ENCODE data around the gene CYP3A7.
A peak's percentile ranks its signal among the peaks of the same experiment; 100 is the strongest.
"Not testable (repeated sequence)": the region's sequence is repeated elsewhere in the genome, so short reads cannot be mapped to it uniquely, and the experiment has no call there.

CYP3A7 gene

GRCh38 chr7:99698867-99699730 is 35.9 kb downstream of the CYP3A7 start:
- DNase-seq = not testable (repeated sequence)

DNA sequence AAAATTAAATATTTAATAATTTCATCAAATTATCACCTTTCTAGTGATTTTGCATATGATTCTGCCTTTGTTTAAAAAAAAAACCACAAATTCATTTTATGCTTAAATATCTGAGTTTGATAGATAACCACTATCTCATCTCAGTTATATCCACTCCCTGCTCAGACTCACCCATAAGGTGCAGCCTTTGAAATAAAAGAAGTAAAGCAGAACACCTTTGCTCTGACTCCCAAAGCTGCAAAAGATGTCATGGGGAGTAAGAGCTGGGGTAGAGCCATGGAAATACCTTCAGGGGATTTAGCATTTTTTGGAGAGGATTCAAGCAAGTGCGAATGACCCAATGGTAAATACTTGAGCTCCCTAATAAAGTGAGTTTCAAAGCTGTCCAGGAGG is 40.1 kb downstream of the CYP3A7 start:
- no peak for DNase-seq

GRCh38 chr7:99694201-99694911 is 40.6 kb downstream of the CYP3A7 start:
- no peak for DNase-seq

DNA sequence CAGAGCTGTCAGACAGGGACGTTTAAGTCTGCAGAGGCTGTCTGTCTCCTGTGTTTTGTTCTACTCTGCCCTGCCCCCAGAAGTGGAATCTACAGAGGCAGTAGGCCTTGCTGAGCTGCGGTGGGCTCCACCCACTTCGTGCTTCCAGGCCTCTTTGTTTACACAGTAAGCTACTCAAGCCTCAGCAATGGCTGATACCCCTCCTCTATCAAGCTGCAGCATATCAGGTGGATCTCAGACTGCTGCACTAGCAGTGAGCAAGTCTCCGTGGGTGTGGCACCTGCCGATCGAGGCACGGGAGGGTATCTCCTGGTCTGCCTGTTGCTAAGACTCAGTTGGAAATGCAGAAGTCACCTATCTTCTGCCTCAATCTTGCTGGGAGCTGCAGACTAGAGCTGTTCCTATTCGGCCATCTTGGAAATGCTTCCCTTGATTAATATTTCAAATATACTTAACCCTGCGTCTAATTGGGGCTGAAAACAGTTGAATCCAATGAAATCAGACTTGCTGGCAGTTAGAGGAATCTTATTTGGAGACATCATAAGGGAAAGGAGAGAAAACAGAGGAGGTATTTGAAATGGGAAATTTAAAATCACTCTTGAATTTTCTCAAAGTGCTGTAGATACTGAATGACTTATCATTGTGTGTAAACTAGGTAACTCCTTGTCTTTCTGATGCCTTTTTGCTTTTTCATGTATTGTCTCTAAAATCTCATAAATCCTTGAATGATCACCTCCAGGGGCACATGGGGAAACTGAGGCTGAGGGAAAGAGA is 41.4 kb downstream of the CYP3A7 start:
- no peak for DNase-seq

DNA sequence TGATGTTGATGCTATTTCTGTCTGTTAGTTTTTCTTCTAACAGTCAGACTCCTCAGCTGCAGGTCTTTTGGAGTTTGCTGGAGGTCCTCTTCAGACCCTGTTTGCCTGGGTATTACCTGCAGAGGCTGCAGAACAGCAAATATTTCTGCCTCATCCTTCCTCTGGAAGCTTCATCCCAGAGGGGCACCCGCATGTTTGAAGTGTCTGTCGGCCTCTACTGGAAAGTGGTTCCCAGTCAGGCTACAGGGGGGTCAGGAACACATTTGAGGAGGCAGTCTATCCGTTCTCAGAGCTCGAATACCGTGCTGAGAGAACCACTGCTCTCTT is 41.9 kb downstream of the CYP3A7 start:
- no peak for DNase-seq

DNA sequence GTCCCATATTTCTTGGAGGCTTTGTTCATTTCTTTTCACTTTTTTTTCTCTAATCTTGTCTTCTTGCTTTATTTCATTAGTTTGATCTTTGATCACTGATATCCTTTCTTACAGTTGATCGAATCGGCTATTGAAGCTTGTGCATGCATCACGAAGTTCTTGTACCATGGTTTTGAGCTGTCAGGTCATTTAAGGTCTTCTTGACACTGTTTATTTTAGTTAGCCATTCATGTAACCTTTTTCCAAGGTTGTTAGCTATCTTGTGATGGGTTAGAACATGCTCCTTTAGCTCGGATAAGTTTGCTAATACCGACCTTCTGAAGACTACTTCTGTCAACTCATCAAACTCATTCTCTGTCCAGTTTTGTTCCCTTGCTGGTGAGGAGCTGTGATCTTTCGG is 42.4 kb downstream of the CYP3A7 start:
- not testable (repeated sequence) for DNase-seq

DNA sequence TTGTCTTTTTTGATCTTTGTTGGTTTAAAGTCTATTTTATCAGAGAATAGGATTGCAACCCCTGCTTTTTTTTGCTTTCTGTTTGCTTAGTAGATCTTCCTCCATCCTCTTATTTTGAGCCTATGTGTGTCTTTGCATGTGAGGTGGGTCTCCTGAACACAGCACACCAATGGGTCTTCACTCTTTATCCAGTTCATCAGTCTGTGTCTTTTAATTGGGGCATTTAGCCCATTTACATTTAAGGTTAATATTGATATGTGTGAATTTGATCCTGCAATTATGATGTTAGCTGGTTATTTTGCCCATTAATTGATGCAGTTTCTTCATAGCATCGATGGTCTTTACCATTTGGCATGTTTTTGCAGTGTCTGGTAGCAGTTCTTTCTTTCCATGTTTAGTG is 43.3 kb downstream of the CYP3A7 start:
- not testable (repeated sequence) for DNase-seq

DNA sequence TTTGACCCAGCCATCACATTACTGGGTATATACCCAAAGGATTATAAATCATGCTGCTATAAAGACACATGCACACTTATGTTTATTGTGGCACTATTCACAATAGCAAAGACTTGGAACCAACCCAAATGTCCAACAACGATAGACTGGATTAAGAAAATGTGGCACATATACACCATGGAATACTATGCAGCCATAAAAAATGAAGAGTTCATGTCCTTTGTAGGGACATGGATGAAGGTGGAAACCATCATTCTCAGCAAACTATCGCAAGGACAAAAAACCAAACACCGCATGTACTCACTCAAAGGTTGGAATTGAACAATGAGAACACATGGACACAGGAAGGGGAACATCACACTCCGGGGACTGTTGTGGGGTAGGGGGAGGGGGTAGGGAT is 44.1 kb downstream of the CYP3A7 start:
- DNase-seq = not testable (repeated sequence)

DNA sequence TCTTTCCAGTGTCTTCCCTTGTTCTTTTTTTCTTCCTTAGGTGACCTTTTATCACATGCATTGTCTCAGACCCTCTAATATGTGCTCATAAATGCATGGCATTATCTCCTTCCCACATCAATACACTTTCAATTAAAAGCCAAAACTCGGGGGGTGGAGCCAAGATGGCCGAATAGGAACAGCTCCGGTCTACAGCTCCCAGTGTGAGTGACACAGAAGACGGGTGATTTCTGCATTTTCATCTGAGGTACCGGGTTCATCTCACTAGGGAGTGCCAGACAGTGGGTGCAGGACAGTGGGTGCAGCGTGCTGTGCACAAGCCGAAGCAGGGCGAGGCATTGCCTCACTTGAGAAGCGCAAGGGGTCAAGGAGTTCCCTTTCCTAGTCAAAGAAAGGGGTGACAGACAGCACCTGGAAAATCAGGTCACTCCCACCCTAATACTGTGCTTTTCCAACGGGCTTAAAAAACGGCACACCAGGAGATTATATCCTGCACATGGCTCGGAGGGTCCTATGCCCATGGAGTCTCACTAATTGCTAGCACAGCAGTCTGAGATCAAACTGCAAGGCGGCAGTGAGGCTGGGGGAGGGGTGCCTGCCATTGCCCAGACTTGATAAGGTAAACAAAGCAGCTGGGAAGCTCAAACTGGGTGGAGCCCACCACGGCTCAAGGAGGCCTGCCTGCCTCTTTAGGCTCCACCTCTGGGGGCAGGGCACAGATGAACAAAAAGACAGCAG is 49.0 kb downstream of the CYP3A7 start:
- not testable (repeated sequence) for DNase-seq

DNA sequence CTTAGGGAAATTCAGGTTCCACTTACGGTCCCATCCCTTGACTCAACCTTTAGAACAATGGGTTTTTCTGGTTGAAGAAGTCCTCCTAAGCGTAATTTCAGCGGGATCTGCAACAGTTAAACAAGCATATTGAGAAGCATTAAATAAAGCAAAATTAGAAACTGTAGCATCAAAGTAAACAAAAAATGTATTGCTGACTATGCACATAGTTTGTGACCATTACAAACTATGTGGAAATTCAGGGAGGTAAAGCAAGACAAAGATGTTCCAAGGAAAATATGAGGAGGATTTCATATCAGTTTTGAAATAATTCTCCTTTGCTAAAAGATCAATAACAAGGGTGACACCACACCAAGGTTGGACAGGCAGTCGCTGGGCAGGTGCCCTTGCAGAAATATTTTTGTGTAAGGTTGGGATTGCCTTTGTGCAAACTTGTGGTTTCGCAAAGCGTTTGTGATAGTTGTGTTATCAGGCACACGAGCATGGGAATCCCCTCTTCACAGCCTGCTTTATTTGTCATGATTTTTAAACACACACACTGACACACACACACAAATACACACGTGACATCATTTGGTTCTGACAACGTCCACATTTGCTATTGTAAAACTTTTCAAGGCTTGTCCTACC is 49.8 kb downstream of the CYP3A7 start:
- DNase-seq = no peak

DNA sequence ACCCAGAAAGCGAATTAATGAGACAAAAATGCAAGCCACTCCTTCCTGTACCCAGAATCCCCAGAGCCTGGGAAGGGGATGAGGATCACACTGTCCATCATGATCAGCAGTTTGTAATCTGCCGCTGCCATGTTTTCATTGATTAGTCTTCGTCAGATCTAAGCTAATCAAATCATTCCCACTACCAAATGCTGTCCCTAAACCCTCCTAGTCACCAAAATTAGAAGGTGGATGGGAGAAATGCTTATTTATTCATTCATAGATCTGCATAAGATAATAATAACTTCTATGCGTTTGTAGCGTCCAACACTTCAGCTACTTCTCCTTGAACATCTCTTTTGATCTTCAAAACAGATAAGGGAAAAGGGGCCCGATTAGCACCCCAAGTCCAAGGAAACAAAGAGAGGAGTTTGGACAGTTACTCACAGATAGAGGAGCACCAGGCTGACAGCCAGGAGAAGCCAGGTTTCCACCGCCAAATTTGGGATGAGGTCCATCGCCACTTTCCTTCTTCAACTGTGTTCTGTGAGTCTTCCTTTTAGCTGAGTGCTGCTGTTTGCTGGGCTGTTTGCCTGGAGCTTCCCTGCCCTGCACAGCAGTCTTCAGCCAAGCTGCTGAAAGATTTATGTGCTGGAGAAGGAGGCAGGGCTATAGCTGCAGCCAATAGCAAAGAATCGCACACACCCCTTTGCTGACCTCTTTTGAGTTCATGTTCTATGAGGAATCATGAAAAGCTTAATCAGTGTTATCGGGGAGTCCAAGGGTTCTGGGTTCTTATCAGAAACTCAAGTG is 55.4 kb downstream of the CYP3A7 start, which contains the start of gene CYP3A5:
Gene CYP3A5 (minus strand): TSS at position 597 of the 792 bp plus-strand sequence. CDS start 100 bp downstream, at position 497.
- DNase-seq = no peak

DNA sequence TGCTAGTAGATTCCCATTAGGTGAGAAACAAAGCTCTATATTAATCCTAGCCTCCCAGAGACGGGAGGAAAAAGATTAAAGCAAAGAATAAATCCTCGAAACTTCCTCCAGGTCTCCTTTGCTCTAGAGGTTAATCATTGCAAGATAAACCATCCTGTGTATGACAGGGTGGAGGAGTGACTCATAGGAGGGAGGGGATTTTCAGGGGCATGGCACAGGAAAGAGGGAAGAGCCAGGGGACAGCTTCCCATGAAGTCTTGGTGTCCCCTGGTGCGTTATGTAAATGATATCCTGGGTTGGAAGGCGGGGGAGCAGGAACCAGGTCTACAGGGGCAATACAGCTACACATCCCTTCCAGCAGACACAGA is 56.0 kb downstream of the CYP3A7 start:
- DNase-seq = peak; percentile 9

GRCh38 chr7:99677648-99678045 is 57.3 kb downstream of the CYP3A7 start:
- DNase-seq = no peak

DNA sequence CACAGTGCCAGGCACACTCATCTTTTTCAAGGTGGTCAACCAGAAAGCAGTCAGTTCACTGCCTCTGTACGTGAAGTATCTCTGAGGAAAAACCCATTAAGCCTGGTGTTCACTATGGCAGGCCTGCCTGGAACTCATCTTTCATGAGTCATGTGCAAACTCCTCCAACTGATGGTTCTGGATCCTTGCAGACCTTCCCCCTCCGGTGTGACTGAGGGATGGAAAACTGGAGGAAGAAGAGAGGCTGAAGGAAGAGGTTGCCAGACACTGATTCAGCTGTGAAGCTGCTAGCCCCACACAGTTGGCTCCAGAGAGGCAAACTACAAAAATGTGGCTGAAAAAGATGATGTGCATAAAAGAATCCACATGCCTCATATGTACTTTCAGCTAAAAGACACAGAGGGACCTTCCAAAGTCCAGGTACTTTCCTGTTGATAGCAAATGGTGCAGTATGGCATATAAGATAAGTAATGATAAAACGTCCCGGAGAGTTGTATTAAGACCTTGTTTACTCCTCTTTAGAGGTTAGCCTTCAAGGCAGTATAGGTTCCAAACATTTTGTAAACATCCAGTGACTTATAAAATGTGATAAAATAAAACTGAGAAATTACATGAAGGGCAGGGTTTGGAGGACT is 57.9 kb downstream of the CYP3A7 start:
- DNase-seq = no peak

DNA sequence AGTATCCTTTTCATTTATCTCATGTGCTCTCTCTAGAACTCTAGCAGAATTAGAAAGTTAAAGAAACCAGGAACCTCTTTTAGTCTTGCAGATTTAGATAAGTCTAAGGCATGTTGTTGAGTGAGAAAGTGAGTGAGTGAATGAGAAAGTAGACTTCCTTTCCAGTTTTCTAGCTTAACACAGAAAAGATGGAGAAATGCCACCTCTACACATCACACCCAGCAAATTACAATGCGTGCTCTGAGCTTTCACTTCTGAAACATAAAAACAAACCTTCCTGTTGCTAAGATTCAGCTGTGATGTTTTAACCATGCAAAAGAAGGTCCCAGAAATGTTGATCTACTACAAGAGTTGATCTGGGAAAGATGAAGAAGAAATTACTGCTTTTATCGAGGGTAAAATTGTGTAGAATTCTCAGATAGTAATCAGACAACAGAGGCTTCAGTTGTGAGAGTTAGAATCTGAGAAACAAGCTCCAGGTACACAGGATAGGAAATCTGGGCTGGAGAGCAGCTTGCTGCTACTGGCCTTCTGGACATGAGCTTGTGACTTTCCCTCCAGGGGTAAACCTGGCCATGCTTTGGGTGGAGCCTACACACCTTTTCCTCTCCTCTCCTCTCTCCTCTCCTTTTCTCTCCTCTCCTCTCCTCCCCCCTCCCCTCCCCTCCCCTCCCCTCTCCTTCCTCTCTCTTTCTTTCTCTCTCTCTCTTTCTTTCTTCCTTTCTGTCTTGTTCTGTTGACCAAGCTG is 59.8 kb downstream of the CYP3A7 start:
- no peak for DNase-seq

GRCh38 chr7:99672573-99672972 is 62.4 kb downstream of the CYP3A7 start:
- DNase-seq = no peak

- peak; percentile 16 for DNase-seq
Observed at GRCh38 chr7:99669782-99670181, 65.2 kb downstream of the CYP3A7 start.

GRCh38 chr7:99668541-99668940 is 66.5 kb downstream of the CYP3A7 start:
- no peak for DNase-seq

- no peak for DNase-seq
Observed at GRCh38 chr7:99667179-99667578, 67.8 kb downstream of the CYP3A7 start.

DNA sequence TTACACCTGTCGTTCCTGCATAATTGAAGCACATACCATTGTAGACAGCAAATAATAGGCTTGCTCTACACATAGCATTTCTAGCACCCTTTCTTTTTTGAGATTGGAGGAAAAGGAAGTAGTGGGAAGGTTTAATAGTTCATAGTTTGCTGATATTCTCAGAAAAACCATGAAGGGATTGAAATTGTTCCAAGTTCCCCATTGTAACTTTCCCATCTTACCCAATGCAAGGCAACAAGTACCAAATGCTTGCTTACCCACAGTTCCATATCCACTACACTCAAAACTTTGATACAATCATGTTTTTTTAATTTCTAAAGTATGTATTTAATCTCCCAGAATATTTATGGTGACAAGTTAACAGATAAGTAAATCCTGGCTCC is 69.0 kb downstream of the CYP3A7 start:
- no peak for DNase-seq
